ENCODE measurements around the gene CCL2.
A peak's percentile ranks its signal among the peaks of the same experiment; 100 is the strongest.

The CCL2 gene

GRCh38 chr17:34275881-34276280 is 20.8 kb downstream of the CCL2 start:
- peak; percentile 61 for DNase-seq

GRCh38 chr17:34276826-34277225 is 21.7 kb downstream of the CCL2 start:
- no peak for DNase-seq

GRCh38 chr17:34283571-34283970 is 28.5 kb downstream of the CCL2 start:
- DNase-seq = no peak

- DNase-seq = no peak
Measured at GRCh38 chr17:34285286-34285792, 30.3 kb downstream of the CCL2 start, which contains the start of gene CCL11. Gene CCL11, plus strand, starts transcription at chr17:34285742. Its CDS starts 67 bp downstream, at chr17:34285809.

DNA sequence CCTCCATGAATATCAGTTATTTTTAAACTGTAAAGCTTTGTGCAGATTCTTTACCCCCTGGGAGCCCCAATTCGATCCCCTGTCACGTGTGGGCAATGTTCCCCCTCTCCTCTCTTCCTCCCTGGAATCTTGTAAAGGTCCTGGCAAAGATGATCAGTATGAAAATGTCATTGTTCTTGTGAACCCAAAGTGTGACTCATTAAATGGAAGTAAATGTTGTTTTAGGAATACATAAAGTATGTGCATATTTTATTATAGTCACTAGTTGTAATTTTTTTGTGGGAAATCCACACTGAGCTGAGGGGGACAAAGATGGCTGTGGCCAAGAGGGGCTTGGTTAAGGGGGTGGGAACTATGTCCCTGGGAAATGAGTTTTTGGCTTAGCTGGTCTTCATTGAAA is 32.8 kb downstream of the CCL2 start:
- no peak for DNase-seq

- no peak for DNase-seq
Measured at GRCh38 chr17:34290586-34290985, 35.5 kb downstream of the CCL2 start.

DNA sequence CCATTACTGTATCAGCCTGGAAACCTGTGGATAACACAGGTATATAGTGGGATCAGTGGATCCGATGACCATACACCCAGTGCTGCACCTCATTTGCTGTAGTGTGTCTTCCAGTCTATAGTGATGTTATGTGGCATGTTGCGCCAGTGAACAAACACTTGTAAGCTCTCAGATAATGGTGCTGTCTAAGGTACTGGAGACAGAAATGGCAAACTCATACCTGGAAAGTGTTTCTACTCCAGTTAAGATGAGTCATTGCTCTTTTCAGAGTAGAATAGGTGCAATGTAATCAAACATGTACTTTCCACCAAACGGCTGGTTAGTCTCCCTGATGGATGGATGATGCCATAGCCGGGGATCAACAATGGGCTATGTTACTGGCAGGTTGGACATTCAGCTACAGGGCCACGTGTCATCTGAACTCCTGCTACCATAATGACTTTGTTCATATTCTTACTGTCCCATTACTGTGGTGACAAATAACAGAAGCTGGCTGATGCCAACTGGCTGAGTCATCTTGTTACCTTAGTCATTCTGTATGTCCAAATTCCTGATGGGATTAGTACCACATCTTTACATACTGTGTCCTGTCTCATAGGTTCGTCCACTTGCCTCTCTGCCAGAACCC is 36.8 kb downstream of the CCL2 start:
- DNase-seq = peak; percentile 12

- no peak for DNase-seq
Measured at GRCh38 chr17:34299027-34299426, 43.9 kb downstream of the CCL2 start.

DNA sequence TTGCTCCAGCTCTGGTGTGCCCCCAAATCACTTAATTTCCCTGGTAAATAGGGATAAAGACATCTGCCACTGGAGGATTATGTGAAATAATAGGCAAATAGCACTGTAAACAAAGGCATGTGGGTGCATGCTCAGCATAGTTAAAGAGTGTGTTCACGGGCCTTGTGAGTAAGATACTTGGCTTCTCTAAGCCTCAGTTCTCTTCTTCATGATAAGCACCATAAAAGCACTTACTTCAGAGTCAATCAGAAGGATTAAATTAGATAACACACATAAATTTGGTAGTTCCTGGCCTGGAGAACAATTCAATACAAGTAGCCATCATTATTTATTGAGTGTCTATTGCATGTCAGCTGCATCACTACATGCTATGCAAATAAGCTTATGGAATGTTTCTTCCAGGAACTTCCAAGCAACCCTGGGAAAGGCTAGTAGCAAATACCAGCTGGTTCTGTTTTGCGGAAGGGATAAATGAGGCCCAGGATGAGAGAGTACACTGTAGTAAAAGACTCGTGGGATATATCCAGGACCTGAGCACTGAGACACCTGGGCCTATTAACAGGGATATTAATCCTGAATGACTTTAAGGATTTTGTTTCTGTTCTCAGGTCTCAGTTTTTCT is 45.0 kb downstream of the CCL2 start:
- peak; percentile 33 for DNase-seq

- DNase-seq = peak; percentile 59
Measured at GRCh38 chr17:34300652-34301370, 45.7 kb downstream of the CCL2 start.

- DNase-seq = no peak
Measured at GRCh38 chr17:34301986-34302385, 46.9 kb downstream of the CCL2 start.

GRCh38 chr17:34302636-34303035 is 47.6 kb downstream of the CCL2 start:
- no peak for DNase-seq

- DNase-seq = no peak
Measured at GRCh38 chr17:34303606-34304005, 48.5 kb downstream of the CCL2 start.

- no peak for DNase-seq
Measured at GRCh38 chr17:34305061-34305460, 50.0 kb downstream of the CCL2 start.

DNA sequence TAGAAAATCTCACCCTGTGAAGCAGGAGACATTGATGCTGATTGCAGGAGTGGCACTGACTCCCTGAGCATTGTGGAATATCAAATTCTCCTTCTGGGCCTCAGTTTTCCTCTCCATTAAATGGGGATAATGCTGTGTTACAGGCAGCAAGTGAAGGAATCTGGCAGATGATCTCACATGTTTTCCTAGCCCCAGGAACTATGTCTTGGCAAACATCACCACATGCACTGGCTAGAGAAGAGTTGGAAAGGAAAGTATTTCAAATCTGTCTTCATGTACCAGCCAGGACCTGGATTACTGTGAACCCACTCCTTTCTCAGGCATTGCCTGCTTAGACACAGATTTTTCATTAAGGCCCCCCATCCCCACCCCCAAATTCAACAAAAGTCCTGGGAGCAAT is 50.5 kb downstream of the CCL2 start:
- DNase-seq = peak; percentile 6

GRCh38 chr17:34306466-34306865 is 51.4 kb downstream of the CCL2 start:
- DNase-seq = peak; percentile 59

Measured in NCI-H226 (cell line).